ENCODE data around the gene STYX. TPM values are rescaled to one million over a fixed set of nuclear protein-coding genes. Genes with fewer than 3 reads are reported as not detected.

The STYX gene
- total and polyA plus RNA-seq, 2 of the 8 experiments (the other 6 are each of a cell fraction or from before 2014, with no cell fraction given) = 8.3 to 29.0 TPM

DNA sequence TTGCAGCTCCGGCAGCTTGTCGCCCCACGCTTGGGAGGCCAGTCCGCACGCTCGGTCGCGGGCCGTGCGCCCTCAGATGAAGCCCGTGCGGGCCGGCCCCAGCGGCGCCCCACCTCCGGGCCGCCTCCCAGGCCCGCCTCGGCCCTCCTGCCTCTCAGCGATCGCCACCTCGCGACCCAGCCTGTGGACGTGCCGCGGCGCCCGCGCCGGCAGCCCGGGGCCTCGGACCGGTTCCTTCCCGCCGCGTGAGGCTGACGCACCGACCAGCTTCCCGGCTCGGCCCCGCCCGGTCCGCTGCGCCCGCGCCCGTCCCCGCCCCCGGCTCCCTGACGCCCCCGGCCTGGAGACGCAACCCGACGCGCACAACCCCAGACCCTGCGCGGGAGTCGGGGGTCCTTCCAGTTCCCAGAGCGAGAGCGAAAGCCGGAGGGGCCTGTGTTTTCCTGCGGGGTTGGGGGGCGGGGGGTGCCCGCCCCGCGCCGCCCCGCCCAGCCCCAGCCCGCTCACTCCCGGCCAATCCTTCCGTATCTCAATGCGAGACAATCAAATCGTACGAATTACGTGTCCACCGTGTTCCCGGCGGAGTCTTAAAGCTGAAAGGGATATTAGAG is 34.4 kb upstream of the STYX start, which contains the start of gene ERO1A (continued):
- TF ChIP-seq, protein P1, sequence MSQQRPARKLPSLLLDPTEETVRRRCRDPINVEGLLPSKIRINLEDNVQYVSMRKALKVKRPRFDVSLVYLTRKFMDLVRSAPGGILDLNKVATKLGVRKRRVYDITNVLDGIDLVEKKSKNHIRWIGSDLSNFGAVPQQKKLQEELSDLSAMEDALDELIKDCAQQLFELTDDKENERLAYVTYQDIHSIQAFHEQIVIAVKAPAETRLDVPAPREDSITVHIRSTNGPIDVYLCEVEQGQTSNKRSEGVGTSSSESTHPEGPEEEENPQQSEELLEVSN (IDR thresholded peaks at IDR 0.05) = no peak
- TF ChIP-seq EGR1 (IDR thresholded peaks at IDR 0.05; ENCODE audit: borderline replicate concordance, low read depth, low read length) = no peak
- TF ChIP-seq CBX5 (IDR thresholded peaks at IDR 0.05; ENCODE audit: low read depth, low read length) = no peak
- no peak for TF ChIP-seq SP2 (IDR thresholded peaks at IDR 0.05; ENCODE audit: low read length)
- TF ChIP-seq TAF7 (optimal IDR thresholded peaks at IDR 0.05; ENCODE audit: borderline replicate concordance, low read depth, low read length) = peak; percentile 43
- no peak for TF ChIP-seq TCF12 (IDR thresholded peaks at IDR 0.05; ENCODE audit: low read depth, low read length)
- TF ChIP-seq POLR2AphosphoS5 (IDR thresholded peaks at IDR 0.05; ENCODE audit: low read depth, low read length) = no peak; the same call in 1 of the 2 replicates
- peak; percentile 93 for TF ChIP-seq KDM4A (IDR thresholded peaks at IDR 0.05; ENCODE audit: low read depth, low read length, severe bottlenecking)
- no peak for TF ChIP-seq KDM5A (IDR thresholded peaks at IDR 0.05; ENCODE audit: low read length)
- TF ChIP-seq TAF1 (IDR thresholded peaks at IDR 0.05; ENCODE audit: low read depth, low read length) = peak; percentile 49
- no peak for TF ChIP-seq YY1 (IDR thresholded peaks at IDR 0.05; ENCODE audit: low read depth, low read length)
- no peak for TF ChIP-seq ZNF274 (IDR thresholded peaks at IDR 0.05; ENCODE audit: borderline replicate concordance, extremely low read depth, low read length)
- no peak; the same call in 1 of the 2 replicates for TF ChIP-seq MAX (IDR thresholded peaks at IDR 0.05)
- no peak for TF ChIP-seq NRF1 (IDR thresholded peaks at IDR 0.05; ENCODE audit: low read depth, low read length)
- no peak for TF ChIP-seq FOSL1 (IDR thresholded peaks at IDR 0.05; ENCODE audit: insufficient read depth, low read depth, low read length)
- TF ChIP-seq SIN3A (conservative IDR thresholded peaks at IDR 0.05 in 1 of 2, IDR thresholded peaks at IDR 0.05 in 1 of 2; ENCODE audit: low read depth in 1 of 2, low read length in 2 of 2) = peak in 1 of 2 experiments; percentile 15; a peak in 1 of 4 replicates
- no peak; the same call in 1 of the 2 replicates for TF ChIP-seq TBP (IDR thresholded peaks at IDR 0.05; ENCODE audit: low read depth, low read length)
- TF ChIP-seq RXRA (IDR thresholded peaks at IDR 0.05; ENCODE audit: insufficient read depth, low read depth, low read length) = no peak
- TF ChIP-seq CHD1 (IDR thresholded peaks at IDR 0.05; ENCODE audit: low read depth, low read length) = no peak
- no peak for TF ChIP-seq MAFK (IDR thresholded peaks at IDR 0.05; ENCODE audit: low read depth, low read length)
- no peak for TF ChIP-seq SP4 (IDR thresholded peaks at IDR 0.05; ENCODE audit: low read length)
- no peak for TF ChIP-seq SAP30 (IDR thresholded peaks at IDR 0.05; ENCODE audit: insufficient read depth, insufficient replicate concordance, low read length)
- TF ChIP-seq SRF (IDR thresholded peaks at IDR 0.05; ENCODE audit: low read depth, low read length) = no peak
- peak in 1 of 2 experiments; percentile 43; a peak in 2 of 3 replicates for TF ChIP-seq POLR2A (IDR thresholded peaks at IDR 0.05; ENCODE audit: control extremely low read depth in 1 of 2, low read depth in 2 of 2, low read length in 2 of 2)
- no peak for TF ChIP-seq JUND (IDR thresholded peaks at IDR 0.05; ENCODE audit: low read length)
- TF ChIP-seq GTF2F1 (IDR thresholded peaks at IDR 0.05; ENCODE audit: borderline replicate concordance, low read depth, low read length) = no peak

Measured in H1 (cell line).